Activated CD8-positive, alpha-beta memory T cell treated with anti-CD3 and anti-CD28 coated beads, Interleukin-2, amount 50 U/mL, for 24 hours (primary cell): Measurements from ENCODE around the gene TP53I13.
"Not testable (repeated sequence)": the region's sequence is repeated elsewhere in the genome, so short reads cannot be mapped to it uniquely, and the experiment has no call there.

Source experiments
- DNase-seq: peaks from one replicate; pipeline ENCODE4 v3.0.0-alpha.2; 2020; ENCODE audit errors: extremely low read depth

The TP53I13 gene, protein sequence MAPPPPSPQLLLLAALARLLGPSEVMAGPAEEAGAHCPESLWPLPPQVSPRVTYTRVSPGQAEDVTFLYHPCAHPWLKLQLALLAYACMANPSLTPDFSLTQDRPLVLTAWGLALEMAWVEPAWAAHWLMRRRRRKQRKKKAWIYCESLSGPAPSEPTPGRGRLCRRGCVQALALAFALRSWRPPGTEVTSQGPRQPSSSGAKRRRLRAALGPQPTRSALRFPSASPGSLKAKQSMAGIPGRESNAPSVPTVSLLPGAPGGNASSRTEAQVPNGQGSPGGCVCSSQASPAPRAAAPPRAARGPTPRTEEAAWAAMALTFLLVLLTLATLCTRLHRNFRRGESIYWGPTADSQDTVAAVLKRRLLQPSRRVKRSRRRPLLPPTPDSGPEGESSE

DNA sequence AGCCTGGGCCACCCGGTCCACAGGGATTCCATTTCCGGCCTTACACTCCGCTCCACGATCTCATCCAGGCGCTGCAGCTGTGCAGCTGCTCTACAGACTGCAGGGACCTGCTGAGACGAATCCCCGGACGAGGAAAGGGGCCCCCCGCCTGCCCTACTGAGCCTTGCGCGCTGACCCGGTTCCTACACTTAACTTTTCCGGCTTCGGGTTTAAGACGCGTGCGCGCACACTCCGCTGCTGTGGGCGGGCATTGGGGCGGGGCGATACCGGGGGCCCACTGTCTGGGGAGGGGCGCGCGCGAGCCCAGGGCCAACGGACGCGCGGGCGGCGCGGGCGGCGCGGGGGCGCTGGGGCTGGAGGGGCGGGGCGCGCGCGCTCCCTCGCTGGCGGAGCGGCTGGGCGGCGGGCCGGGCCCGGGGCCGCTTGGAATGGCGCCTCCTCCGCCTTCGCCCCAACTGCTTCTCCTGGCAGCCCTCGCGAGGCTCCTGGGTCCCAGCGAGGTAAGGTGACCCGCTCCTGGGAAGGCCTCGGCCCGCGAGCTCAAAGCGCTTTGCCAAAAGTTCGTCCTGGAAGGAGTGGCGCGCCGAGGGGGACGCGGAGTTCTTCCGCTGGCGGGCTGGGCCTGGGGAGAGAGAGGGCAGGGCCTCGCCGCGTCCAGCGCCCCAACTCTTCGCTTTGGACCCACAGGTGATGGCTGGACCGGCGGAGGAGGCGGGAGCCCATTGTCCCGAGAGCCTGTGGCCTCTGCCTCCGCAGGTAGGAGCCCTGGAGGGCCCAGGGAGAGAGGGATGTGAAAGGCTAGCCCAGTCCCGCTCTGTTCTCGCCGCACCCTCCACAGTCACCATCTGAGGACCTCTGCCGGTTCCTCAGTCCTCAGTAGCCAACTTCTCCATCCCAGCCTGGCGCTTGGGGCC lies at the start of gene TP53I13:
TP53I13 (plus strand) TSS at position 371 of the 914 bp plus-strand sequence; CDS start at position 429, 58 bp downstream.
- peak; percentile 68 for DNase-seq

DNA sequence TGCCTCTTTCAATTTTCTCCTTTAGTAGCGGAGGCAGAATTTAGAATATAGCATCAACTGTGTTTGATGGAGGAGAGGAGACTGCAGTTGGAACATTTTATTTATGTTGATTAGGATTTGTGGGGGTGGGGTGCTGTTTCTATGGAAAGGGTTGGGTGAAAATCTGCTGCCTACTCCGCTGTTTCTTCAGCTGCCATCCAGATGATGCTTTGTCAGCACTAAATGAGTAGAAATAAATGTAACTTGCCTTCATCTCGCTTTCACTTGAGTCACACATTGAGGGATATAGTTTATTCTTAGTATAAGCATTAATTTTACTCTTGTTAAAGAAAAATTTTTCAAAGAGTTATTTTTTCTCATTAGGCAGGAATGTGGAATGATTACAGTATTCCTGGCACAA lies 43.8 kb upstream of the TP53I13 start:
- no peak for DNase-seq

DNA sequence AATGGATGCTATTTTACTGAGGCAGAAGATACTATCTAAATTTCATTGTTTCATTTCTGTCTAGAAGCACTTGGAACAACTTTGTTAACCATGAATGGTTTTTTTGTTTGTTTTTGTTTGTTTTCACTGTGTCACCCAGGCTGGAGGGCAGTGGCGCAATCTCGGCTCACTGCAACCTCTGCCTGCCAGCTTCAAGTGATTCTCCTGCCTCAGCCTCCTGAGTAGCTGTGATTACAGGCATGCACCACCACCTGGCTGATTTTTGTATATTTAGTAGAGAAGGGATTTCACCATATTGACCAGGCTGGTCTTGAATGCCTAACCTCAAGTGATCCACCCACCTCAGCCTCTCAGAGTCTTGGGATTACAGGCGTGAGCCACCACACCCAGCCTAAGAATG lies 42.2 kb upstream of the TP53I13 start:
- no peak for DNase-seq

DNA sequence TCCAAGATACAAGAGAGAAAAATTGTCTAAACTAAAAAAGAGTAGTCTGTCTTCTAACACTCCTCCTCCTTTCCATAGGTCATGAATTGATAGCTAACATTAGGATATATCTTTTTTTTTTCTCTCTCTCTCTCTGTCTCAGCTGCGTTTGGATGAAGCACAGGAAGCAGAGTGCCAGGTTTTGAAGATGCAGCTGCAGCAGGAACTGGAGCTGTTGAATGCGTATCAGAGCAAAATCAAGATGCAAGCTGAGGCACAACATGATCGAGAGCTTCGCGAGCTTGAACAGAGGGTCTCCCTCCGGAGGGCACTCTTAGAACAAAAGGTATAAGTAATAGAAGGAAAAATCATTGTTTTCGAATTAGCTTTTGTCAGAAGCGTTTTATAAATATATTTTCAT lies 34.5 kb upstream of the TP53I13 start:
- DNase-seq: no peak

DNA sequence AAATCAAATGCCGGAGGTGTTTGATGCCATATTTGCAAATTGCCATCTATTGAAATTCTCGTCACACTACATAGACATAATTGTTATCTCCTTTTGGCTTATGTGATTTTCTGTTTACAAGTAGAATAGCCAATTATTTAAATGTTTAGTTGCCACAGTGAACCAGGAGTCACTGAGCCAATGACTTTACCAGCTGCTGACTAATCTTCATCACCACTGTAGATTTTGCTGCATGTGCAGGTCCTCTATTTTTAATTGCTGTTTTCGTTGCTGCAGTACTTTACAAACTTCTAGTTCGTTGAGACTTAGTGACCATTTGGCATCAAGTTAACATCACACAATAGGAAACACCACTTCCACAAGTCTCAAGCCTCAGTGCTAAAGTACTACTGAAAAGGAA lies 24.4 kb upstream of the TP53I13 start:
- DNase-seq: no peak

DNA sequence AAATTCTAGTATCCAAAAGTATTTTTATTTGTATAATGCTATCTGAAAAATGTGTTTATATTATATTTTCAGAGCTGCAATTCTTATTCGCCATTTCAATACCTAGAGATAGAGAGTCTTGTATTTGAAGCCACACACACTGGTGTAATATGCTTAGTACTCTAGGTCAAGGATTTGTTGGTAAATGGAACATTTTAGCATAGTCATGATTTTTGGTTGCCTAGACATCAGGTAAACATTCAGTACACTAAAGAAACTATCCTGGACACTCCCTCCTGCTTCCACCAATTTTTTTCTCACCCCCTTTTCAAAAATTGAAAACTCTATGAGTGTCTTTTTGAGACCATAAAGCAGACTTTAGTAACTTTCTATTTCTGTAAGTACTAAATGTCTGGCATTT lies 22.4 kb upstream of the TP53I13 start:
- DNase-seq: no peak

DNA sequence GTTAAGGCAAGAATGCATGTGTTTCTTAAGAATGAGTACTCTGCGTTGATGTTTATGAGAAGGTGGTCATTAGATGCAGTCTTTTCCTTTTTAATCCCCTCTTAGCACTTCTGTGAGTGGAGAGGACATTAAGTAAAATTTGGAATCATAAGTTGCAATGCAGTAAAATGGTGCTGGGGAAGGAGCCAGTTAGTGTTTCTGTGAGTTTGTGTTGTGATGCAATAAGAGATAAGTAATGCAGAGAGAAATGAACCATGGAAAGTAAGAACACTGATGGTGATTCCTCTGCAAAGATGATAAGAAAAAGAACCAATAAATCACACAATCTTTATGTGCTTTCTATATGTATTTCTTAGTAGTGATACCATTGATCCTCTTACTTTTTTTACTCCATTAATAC lies 21.7 kb upstream of the TP53I13 start:
- DNase-seq: no peak

DNA sequence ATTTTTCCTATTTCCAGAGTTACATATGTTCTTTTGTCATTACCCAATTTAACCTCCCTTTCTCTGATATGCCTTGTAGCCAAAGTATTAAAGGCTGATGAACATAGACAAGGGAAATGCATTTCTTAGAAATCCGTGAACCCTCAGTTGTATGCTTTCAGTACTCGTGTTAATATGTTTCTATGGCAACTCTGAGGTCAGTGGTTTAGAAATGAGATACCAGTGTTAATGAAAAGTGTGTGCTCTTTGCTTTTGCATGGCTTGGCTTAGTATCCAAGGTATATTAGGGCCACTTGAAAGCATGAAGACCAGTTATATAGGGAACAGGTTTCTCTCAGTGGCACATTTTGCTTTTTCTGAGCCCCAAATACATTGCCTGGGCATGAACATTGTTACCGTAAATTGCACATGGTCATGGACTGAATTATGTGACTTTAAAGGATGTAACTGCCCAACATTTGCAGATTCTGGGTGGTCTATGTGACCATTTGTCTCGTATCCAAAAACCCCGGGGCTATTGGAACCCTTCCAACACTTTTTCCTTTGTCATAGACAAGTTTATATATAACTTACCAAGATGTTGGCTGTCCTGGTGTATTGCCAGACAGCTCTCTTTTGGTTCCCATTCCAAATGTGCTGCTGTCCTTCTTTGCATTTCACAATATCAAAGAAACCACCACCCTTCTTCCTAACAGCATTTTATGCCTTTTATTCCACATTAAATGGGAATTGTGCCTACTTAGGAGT lies 19.2 kb upstream of the TP53I13 start:
- no peak for DNase-seq

DNA sequence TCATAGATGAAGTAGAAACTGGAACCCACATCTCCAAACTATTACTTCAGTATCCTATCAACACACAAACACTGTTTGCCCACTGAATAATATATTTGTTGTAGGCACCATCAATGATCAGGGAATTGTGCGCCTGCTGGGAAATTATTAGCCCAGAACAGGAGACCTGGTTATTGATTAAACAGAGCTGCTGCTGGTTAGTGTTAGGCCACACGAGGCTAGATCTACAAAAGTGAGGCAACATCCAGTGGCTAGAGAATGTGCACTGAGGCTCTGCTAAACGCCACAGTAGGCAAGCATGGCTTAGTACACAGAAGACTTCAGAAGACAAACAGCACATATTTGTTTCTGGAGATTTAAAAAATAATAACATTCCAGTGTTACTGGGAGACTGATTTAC lies 12.7 kb upstream of the TP53I13 start:
- DNase-seq: no peak

DNA sequence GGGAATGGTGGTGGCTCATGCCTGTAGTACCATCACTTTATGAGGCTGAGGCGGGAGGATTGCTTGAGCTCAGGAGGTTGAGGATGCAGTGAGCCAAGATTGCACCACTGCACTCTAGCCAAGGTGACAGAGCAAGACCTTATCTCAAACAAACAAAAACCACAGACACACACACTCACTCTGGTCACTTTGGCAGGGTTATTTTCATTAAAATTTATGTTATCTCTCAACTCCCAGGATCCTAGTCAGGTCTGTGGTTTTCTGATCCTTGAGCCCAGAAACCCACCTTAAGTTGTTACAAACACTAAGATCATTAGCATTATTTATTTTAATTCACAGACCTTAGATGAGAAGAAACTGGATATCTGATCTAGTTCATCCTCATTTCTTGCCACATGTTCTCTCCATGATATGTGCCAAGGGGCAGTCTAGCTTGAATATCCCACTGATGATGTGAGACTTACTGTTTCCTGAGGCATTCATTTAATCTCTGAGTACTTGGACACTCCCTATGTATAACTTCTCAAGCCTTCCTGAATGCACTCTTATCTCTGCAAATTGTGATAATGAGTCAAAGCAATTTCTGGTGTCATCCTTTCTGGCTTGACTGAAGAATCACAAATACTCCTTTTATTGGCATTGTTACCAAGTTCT lies 11.3 kb upstream of the TP53I13 start:
- no peak for DNase-seq

DNA sequence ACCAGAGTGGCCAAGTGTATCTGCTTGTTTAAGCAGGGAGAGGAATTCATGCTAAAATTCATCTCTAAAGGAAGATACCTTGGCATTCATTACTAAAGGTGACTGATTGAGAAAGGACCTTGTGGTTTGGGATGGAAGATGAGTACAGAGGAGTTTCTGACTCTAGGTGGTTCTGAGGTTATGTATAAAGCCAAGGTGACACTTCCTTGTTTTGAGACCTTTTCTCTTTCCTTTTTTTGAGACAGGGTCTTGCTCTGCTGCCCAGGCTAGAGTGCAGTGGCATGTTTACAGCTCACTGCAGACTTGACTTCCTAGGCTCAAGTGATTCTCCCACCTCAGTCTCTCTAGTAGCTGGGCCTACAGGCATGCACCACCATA lies 10.8 kb upstream of the TP53I13 start:
- DNase-seq: no peak

DNA sequence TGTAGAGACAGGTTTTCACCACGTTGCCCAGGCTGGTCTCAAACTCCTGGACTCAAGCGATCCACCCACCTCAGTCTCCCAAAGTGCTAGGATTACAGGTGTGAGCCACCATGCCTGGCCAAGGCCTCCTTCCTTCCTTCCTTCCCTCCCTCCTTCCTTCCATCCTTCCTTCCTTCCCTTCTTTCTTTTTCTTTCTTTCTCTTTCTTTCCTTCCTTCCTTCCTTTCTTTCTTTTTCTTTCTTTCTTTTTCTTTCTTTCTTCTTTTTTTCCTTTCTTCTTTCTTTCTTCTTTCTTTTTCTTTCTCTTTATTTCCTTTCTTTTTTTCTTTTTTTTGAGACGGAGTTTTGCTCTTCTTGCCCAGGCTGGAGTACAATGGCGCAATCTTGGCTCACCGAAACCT lies 10.4 kb upstream of the TP53I13 start:
- not testable (repeated sequence) for DNase-seq

DNA sequence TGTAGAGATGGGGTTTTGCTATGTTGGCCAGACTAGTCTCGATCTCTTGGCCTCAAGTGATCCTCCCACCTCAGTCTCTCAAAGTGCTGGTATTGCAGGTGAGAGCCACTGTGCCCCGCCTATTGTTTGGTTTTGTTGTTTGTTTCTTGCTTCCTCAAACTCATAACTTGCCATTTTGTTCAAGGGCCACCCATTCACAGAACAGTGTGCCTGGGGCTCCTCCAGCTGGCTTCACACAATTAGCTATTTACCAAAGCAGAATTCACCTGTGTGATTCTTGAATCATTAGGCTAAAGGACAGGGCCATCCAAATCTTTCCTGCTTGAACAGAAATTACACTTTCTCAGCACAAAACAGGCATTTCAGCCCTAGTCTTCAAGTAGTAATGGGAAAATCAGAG lies 8.9 kb upstream of the TP53I13 start:
- DNase-seq: no peak

DNA sequence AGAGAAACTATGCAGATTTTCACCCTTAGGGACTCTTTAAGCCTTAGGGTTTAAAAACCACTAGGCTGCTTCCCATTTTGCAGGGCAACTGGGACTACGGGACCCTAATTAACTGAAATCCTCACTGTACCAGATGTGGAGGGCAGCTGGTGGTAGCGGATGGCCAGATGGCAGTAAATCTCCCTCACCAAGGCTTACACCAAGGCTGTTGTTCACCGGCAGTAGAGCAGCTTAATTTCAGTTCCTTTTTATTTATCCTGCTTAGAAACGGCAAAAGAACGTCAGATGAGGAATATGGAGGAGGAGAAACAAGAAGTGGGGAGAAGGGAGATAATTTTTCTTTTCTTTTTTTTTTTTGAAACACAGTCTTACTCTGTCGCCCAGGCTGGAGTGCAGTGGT lies 8.2 kb upstream of the TP53I13 start:
- DNase-seq: no peak

DNA sequence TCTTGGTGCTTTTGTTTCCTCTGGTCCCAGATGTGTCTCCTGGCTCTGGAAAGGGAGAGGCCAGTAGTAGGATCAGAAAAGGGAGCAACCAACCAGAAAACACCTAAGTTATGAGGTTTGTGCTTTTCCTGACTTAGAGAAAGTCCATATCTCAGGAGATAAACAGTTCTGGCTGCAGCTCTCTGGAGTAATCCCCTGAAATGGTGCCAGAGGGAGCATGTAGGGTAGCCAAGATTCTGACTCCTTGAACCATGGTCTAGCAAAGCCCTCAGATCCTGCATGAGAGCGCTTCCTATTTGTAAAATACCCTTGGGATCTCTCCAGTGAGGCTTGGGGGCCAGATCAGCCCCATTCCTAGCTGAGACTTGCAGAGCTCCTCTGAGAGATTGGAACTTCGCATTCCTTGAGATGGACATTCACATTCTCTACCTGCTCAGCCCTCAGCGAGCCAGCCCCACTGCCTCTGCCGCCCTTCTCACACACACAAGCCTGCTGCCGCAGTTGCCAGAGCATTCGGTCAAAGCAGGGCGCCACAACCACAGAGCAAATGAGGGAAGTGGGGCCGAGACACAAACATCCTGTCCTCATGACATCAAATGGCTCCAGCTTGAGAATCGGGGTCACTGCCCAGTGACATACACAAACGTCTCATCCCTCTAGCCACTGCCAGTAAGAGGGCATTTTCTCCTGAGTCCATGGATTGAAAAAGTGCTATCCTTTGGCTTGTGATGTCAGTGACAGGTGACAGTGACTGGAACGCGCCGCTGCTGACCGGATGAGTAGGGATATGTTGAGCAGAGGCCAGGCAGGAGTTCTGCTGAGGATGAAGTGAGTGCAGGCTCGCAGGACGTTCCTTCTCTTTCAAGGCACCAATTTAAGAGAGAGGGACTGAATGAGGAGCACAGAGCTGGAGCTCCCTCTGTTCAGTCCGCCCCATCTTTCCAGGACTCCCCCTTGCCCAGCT lies 6.7 kb upstream of the TP53I13 start:
- DNase-seq: no peak

DNA sequence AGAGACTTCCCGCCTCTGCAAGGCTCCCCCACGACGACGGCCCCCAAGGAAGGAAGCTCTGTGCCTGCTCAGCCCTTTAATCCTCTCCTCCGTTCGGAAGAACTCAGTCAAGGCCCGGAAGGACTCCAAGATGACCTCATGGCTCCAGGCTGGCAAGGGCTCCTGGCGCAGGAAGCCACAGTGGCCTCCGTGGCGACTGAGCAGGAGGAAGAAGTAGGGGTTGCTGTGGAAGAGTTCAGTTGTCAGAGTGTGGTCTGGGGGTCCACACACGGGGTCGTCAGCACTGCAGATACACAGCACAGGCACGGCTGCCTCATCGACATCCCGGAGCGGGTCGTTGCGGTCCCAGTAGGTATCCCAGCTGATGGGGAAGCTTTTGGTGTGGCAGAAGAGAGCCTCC lies 5.9 kb upstream of the TP53I13 start:
- no peak for DNase-seq

DNA sequence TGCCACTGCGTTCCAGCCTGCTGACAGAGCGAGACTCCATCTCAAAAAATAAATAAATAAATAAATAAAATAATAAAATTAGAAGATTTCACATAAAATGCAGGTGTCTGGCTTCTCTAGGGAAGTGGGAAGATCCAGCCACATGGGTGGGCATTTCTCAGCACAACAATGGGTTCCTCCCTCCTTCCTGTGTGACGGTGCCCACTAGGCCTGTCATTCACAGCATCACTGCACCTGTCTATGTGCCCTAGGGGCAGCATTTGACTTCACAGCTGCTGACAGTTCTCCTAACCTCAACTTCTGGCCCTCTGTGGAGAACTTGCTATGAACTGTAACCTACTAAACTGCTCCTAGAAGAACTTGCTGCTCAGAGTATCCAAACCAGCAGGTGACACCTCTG lies 4.7 kb upstream of the TP53I13 start:
- DNase-seq: no peak

DNA sequence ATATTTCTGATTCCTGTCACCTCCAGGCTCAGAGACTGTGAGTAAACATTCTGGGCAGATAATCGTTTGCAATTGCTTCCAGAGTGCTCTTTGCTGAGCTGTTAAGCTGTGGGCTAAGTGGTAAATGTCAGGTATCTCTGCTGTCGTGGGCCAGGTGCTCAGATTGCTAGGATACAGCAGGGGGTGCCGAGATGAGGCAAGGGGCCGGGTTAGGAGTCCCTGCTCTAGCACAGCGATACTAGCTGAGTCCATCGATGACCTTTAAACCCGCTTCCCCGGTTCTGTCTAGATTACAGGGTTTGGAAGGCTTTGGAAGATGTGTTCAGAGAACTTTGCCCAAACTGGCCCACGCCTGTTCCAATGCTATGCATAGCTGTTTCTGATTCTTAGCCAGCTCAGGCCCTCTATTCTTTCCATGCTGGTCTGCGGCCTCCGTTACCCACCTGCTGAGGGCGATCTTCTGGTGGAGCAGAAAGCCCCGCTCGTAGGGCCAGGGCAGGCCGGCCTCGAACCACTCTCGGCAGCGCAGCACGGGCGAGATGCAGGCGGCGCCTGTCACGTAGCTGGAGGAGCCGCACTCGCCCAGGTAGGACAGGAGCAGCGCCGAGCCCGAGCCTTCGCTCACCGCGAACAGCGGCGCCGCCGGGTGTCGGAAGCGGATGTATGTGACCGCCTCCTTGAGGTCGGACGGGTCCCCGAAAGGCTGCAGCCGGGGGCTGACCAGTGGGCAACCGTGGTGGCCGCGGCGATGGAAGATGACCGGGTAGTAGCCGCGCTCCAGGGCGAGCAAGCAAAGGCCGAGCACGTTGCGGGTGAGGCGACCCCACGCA lies 2.6 kb upstream of the TP53I13 start:
- no peak for DNase-seq

DNA sequence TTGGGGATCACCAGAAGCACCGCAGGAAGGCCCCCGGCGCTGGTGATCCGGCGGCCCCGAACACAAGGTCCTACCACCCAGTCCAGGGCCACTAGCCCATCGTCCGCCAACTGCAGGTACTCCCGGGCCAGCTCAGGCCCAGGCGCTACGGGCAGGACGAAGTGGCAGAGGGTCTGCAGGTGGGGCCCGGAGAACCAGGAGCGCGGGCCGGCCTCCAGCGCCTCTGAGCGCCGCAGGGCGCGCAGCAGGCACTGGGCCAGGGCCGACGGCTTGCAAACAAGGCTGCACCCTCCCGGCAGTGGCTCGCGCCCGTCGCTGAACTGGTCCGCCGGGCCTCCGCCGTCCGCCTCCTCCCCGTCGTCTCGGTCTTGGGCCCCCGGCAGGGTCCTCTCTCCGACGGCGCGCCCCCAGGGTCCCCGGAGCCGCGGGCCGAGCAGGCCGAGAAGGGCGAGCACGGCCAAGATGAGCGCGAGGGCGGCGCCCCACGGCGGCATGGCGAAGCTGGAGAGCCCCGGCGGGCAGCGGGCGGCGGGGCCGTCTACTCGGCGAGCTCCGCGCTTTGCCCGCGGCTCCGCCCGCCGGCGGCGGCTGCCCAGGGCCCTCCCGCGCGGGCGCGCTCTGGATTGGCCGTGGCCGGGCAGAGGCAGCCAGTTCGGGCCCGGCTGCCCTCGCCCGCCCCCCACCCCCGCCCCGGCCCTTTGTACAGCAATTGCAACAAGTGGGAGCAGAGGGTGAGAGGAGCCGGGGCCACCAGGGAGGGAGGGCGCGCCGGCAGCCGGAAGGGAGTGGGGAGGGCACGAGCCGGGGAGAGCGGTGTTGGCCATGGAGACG lies 1.8 kb upstream of the TP53I13 start, which contains the start of gene ABHD15:
ABHD15 (minus strand) TSS at position 565 of the 831 bp plus-strand sequence; CDS start at position 494, 71 bp downstream.
- DNase-seq: no peak
